HG02870 (cell line): ENCODE measurements around the gene CHST4.
"Not testable (repeated sequence)": the region's sequence is repeated elsewhere in the genome, so short reads cannot be mapped to it uniquely, and the experiment has no call there.

Experiments used
- ATAC-seq: cut with Tn5 transposase; IDR thresholded peaks from one replicate; pipeline ENCODE4 v1.9.1; 2021; ENCODE audit warnings: mild to moderate bottlenecking, moderate library complexity; ENCODE audit not compliant: unreplicated experiment

CHST4 gene

GRCh38 chr16:71524566-71525553 is 1.4 kb upstream of the CHST4 start:
- no peak for ATAC-seq

- no peak for ATAC-seq
Measured at GRCh38 chr16:71528257-71528656, 2.0 kb downstream of the CHST4 start.

DNA sequence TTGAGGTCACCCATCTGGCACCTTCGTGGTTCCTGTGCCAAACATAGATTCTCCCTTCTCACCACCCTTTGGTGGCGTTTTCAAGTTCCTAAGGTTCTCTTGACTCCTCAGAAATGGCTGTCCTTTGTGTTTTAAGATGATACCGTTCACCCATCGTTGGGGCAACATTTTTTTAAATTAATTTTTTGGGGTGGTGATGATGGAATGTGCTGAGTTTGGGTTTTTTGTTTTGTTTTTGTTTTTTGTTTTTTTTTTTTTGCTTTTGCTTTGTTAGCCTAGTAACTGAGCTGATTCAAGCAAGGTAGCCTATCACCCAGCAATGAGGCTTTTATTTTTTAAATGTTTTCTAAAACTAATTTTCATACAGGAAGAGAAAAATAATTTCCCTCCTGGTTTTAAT is 2.6 kb downstream of the CHST4 start:
- ATAC-seq: no peak

- no peak for ATAC-seq
Measured at GRCh38 chr16:71532366-71532765, 6.1 kb downstream of the CHST4 start.

DNA sequence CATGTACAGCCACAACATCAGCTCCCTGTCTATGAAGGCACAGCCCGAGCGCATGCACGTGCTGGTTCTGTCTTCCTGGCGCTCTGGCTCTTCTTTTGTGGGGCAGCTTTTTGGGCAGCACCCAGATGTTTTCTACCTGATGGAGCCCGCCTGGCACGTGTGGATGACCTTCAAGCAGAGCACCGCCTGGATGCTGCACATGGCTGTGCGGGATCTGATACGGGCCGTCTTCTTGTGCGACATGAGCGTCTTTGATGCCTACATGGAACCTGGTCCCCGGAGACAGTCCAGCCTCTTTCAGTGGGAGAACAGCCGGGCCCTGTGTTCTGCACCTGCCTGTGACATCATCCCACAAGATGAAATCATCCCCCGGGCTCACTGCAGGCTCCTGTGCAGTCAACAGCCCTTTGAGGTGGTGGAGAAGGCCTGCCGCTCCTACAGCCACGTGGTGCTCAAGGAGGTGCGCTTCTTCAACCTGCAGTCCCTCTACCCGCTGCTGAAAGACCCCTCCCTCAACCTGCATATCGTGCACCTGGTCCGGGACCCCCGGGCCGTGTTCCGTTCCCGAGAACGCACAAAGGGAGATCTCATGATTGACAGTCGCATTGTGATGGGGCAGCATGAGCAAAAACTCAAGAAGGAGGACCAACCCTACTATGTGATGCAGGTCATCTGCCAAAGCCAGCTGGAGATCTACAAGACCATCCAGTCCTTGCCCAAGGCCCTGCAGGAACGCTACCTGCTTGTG is 10.7 kb downstream of the CHST4 start:
- no peak for ATAC-seq

DNA sequence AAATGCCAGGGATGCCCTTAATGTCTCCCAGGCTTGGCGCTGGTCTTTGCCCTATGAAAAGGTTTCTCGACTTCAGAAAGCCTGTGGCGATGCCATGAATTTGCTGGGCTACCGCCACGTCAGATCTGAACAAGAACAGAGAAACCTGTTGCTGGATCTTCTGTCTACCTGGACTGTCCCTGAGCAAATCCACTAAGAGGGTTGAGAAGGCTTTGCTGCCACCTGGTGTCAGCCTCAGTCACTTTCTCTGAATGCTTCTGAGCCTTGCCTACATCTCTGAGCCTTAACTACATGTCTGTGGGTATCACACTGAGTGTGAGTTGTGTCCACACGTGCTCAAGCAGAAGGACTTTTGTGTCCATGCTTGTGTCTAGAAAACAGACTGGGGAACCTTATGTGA is 11.4 kb downstream of the CHST4 start:
- ATAC-seq: peak; percentile 81

GRCh38 chr16:71542377-71542776 is 16.2 kb downstream of the CHST4 start:
- ATAC-seq: no peak

- no peak for ATAC-seq
Measured at GRCh38 chr16:71547168-71547567, 20.9 kb downstream of the CHST4 start.

DNA sequence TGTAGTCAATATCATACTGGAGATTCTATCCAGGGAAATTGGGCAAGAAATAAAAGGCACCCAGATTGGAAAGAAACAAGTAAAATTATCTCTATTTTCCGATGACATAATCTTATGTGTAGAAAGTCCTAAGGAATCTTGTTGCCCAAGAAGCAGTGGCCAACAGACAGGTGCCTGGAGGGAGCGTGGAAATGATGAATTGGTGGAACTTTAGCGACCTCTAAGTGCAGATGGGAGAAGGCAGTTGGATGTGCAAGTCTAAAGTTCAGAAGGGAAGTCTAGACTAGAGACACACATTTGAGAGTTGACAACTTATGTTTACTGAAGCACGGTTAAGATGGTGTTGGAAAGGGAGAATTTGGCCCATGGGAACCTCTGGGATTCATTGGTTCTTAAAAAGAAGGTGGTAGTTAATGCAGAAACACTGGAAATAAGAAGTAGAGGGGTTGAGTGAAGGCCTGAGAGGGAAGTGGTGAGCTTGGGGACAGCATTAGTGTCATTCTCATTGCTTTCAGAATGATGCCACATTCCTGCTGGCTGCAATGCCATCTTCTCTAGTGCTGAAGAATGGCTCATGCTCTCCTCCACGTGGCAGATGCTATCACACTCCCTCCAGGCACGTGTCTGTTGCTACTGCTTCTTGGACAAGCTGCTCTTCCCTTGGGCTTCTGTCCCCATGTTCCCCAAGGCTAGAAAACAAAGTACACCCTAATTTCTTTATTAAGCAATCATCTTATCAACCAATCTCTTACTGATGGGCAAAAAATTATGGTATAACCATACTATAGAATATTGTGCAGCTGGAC is 26.7 kb downstream of the CHST4 start:
- no peak for ATAC-seq

DNA sequence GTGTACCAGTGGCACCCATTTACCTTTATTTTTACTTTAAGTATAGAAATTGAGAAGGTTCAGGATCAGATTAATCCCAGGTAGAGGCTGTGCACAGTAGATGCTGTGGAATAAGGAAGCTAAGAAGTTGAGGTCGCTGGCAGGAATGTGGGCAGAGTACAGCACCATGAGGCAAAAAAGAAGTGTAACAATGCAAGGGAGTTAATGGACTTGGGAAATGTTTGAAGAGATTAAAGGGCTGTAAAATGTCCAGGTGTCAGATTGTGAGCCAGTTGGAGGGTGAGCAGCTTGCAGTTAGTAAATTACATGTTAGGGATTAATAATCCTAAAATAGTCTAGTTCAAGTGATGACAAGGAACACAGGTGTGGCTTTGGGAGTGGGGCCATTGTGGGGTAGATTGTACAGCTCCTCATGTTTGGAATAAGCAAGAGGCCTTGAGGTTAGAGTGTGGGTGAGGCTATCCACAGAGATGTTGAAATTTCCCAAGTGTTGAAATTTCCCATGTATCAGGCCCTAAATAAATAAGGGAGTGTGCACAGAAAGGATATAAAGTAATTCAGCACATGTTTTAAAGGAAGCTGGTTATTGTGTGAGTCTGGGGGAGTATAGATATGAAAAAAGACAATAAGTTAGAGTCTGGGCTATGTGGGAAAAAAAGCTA is 29.1 kb downstream of the CHST4 start:
- ATAC-seq: no peak

GRCh38 chr16:71557299-71557698 is 31.1 kb downstream of the CHST4 start:
- no peak for ATAC-seq

GRCh38 chr16:71557954-71558582 is 31.8 kb downstream of the CHST4 start:
- no peak for ATAC-seq

- no peak for ATAC-seq
Measured at GRCh38 chr16:71559855-71560254, 33.6 kb downstream of the CHST4 start.

GRCh38 chr16:71561886-71562285 is 35.7 kb downstream of the CHST4 start:
- ATAC-seq: not testable (repeated sequence)

DNA sequence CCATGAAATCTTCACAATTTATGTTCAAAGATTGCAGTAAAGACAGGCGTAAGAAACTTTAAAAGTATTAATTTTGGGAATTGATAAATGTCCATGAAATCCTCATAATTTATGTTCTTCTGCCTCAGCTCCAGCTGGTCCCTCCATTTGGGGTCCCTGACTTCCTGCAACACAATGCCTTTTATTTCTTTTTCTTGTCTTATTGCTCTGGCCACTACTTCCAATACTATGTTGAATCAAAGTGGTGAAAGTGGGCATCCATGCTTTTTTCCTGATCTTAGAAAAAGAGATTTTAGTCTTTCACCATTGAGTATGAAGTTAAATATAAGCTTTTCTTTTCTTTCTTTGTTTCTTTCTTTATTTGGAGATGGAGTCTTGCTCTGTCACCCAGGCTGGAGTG is 36.3 kb downstream of the CHST4 start:
- no peak for ATAC-seq

DNA sequence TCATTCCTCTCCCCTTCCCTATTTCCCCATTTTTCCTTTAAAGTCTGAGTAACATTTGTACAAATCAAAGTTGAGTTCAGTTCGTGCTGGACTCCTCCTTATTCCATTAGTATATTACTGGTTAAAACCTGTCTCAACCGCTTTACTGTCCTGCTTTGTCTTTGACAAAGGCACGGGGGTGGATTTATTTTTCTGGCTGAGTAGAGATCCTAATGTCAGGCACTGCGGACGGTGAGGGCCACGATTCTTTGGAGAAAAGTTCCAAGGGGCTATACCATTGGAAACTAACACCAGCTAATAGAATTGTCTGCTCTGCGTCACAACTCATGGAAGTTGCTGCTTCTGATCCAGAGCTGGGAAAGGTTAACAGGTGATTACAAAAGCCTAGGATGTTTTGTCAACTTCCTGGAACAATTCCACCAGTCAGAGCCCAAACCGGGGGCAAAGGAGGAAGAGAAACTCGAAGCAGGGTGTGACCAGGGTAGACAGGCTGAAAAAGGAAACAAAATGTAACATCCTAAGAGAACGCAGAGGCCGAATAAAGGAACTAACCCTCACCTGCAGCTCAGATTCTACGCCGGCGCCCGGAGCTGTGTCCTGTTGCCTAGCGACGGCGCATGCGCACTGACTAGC is 38.2 kb downstream of the CHST4 start:
- ATAC-seq: peak; percentile 89

GRCh38 chr16:71565812-71566700 is 39.8 kb downstream of the CHST4 start:
- ATAC-seq: no peak

- ATAC-seq: no peak
Measured at GRCh38 chr16:71567931-71568330, 41.7 kb downstream of the CHST4 start.

DNA sequence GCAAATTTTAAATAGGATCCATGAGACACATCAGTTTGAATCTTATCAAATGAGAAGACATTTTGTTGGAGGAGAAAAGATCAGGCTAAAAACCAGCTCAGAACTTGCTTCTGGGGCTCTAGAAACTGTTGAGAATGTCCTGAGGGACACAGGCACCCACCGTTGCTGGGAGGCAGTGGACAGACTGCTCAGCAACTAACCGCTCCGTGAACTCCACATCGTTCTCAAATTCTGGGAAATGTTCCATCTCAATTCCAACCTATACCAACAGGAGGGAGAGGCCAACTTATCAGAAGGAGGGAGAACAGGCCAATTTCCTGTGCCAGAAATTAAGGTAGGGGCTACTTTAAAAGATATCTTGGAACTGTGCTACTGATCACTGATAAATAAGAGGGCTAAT is 42.3 kb downstream of the CHST4 start:
- no peak for ATAC-seq
